HCT116 (cell line): ENCODE results near the gene TCIRG1.

Experiments used
- CEBPB ChIP-seq: IDR thresholded peaks from 2 replicates; pipeline ENCODE4 v1.6.1; 2012; ENCODE audit warnings: low read depth
- CTCF ChIP-seq, 3 experiments: fragments of 200-600 bp in 1 of 3; sonication (generic) in 1 of 3; IDR thresholded peaks in 2 of 3; conservative IDR thresholded peaks in 1 of 3; 2 replicates each; pipeline ENCODE4 v1.5.1; 2012 to 2017; ENCODE audit warnings: low read depth in 2 of 3, low read length in 2 of 3, antibody characterized with exemption in 1 of 3, borderline replicate concordance in 1 of 3, control low read depth in 1 of 3, mild to moderate bottlenecking in 1 of 3, mixed read lengths in 1 of 3, mixed run types in 1 of 3, moderate library complexity in 1 of 3; ENCODE audit not compliant: insufficient read depth in 1 of 3
- EZH2 ChIP-seq: fragments of 200-600 bp; sonication (generic); IDR thresholded peaks from 2 replicates; pipeline ENCODE4 v1.6.1; 2017; ENCODE audit warnings: antibody characterized with exemption, mixed run types
- JUND ChIP-seq: IDR thresholded peaks from 2 replicates; pipeline ENCODE4 v1.6.1; 2012
- POLR2A ChIP-seq: IDR thresholded peaks from 2 replicates; pipeline ENCODE4 v1.7.0; 2011; ENCODE audit warnings: borderline replicate concordance; ENCODE audit not compliant: insufficient read depth, insufficient read length; ENCODE audit errors: extremely low read depth
- POLR2AphosphoS5 ChIP-seq: IDR thresholded peaks from 2 replicates; pipeline ENCODE4 v1.6.1; 2011; ENCODE audit warnings: mild to moderate bottlenecking, low read depth, low read length, moderate library complexity
- TF ChIP-seq, protein P1 (sequence below): IDR thresholded peaks from 2 replicates; pipeline ENCODE4 v1.6.1; 2012

DNA sequence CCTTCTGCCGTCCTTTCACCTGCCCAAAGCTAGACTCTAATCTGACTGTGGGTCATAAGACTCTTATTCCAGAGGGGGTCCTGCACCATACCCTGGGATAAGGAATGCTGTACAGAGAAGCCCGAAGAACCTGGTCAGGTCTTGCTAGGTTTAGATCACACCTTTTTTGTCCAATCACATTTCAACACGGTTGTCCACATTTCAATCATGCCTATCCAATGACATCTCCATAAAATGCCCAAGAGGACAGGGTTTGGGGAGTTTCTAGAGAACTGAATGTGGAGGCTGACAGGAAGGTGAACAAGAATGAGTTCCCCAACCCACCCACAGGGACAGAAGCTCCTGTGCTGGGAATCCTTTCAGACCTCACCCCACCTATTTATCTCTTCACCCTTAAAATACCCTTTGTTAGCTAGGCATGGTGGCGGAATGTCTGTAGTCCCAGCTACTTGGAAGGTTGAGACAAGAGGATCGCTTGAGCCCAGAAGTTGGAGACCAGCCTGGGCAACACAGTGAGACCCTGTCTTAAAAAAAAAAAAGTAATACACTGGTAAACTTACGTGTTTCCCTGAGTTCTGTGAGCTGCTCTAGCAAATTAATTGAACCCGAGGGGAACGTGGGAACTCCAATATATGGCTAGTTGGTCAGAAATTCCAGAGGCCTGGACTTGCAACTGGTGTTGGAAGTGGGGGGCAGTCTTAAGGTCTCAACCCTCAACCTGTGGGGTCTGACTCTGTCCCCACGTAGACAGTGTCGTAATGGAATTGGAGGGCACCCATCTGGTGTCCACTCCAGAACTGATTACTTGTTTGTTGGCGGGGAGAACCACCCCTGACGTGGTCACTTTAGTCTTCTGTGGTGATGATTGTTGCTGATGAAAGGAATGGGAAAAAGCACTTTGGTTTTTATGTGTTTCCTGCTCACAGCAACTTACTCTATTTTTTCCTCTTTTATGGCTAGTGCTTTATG, 17.8 kb downstream of the TCIRG1 start:
- TF ChIP-seq EZH2 = no peak
- TF ChIP-seq CEBPB = no peak
- no peak for TF ChIP-seq CTCF (IDR thresholded peaks at IDR 0.05 in 2 of 3, conservative IDR thresholded peaks at IDR 0.05 in 1 of 3; ENCODE audit: borderline replicate concordance in 1 of 3, insufficient read depth in 1 of 3, low read depth in 2 of 3, low read length in 2 of 3)
- TF ChIP-seq POLR2A = no peak
- no peak for TF ChIP-seq JUND
- TF ChIP-seq, protein P1, sequence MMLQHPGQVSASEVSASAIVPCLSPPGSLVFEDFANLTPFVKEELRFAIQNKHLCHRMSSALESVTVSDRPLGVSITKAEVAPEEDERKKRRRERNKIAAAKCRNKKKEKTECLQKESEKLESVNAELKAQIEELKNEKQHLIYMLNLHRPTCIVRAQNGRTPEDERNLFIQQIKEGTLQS = no peak
- TF ChIP-seq POLR2AphosphoS5 = no peak
